ENCODE measurements around the gene ADGRV1.
A peak's percentile ranks its signal among the peaks of the same experiment; 100 is the strongest.

ADGRV1 gene

GRCh38 chr5:91077623-91078022 is 519.0 kb downstream of the ADGRV1 start:
- CTCF ChIA-PET, result interaction anchor here (0.9 kb wide), 1 partner anchor 135 kb away, joined by 3 read pairs; no protein-coding TSS in a partner anchor
- TF ChIP-seq ZBTB20 (tag by site-specific recombination; IDR thresholded peaks at IDR 0.05) (no peak), ZNF132 (tag by site-specific recombination; IDR thresholded peaks at IDR 0.05; ENCODE audit: borderline replicate concordance) (no peak)
- H3K4me1 ChIP-seq (ENCODE audit: control insufficient read depth, insufficient read depth, low read length), result no peaks in the 10 kb centered on the region

GRCh38 chr5:91079037-91079436 is 520.4 kb downstream of the ADGRV1 start:
- ChIA-PET POLR2A (no interaction called here), CTCF (interaction anchor here (0.7 kb wide), 1 partner anchor 340 kb away, joined by 3 read pairs; no protein-coding TSS in a partner anchor)
- TF ChIP-seq, protein P1, sequence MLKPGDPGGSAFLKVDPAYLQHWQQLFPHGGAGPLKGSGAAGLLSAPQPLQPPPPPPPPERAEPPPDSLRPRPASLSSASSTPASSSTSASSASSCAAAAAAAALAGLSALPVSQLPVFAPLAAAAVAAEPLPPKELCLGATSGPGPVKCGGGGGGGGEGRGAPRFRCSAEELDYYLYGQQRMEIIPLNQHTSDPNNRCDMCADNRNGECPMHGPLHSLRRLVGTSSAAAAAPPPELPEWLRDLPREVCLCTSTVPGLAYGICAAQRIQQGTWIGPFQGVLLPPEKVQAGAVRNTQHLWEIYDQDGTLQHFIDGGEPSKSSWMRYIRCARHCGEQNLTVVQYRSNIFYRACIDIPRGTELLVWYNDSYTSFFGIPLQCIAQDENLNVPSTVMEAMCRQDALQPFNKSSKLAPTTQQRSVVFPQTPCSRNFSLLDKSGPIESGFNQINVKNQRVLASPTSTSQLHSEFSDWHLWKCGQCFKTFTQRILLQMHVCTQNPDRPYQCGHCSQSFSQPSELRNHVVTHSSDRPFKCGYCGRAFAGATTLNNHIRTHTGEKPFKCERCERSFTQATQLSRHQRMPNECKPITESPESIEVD (tag by site-specific recombination; IDR thresholded peaks at IDR 0.05), result 0 out of 2 replicates have a peak, but pooled peaks have one; percentile 7
- TF ChIP-seq ZFHX2 (tag by site-specific recombination; conservative IDR thresholded peaks at IDR 0.05) (peak; percentile 62), EGR2 (tag by site-specific recombination; IDR thresholded peaks at IDR 0.05; ENCODE audit: low read depth) (peak; percentile 55; the same call in 1 of the 2 replicates)
- TF ChIP-seq, protein P2, sequence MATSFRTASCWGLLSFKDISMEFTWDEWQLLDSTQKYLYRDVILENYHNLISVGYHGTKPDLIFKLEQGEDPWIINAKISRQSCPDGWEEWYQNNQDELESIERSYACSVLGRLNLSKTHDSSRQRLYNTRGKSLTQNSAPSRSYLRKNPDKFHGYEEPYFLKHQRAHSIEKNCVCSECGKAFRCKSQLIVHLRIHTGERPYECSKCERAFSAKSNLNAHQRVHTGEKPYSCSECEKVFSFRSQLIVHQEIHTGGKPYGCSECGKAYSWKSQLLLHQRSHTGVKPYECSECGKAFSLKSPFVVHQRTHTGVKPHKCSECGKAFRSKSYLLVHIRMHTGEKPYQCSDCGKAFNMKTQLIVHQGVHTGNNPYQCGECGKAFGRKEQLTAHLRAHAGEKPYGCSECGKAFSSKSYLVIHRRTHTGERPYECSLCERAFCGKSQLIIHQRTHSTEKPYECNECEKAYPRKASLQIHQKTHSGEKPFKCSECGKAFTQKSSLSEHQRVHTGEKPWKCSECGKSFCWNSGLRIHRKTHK (tag by site-specific recombination; IDR thresholded peaks at IDR 0.05), result no peak

More at GRCh38 chr5:91077623-91078022, 519.0 kb downstream of the ADGRV1 start:
- POLR2A ChIA-PET, result no interaction called here
- peaks cover 0 to 9% of the 10 kb centered on the region in 2 experiments; a peak in 1 of 3 replicates for H3K36me3 ChIP-seq (ENCODE audit: control insufficient read depth in 2 of 2, insufficient read depth in 1 of 2, low read length in 2 of 2)
- no peak overlapping the region for H3K27ac ChIP-seq (ENCODE audit: extremely low read depth, low read depth, low read length)
- H3K4me3 ChIP-seq (ENCODE audit: low read depth, low read length), result no peak overlapping the region
- H3K9me3 ChIP-seq (ENCODE audit: control insufficient read depth, insufficient read depth, low read depth, low read length), result no peaks in the 10 kb centered on the region

GRCh38 chr5:91089758-91090157 is 531.2 kb downstream of the ADGRV1 start:
- ChIA-PET POLR2A (no interaction called here), CTCF (interaction anchor here (2.1 kb wide), 1 partner anchor 295 kb away, joined by 7 read pairs; no protein-coding TSS in a partner anchor)
- no peaks in the 10 kb centered on the region for H3K9me3 ChIP-seq (ENCODE audit: control insufficient read depth, insufficient read depth, low read depth, low read length)
- H3K36me3 ChIP-seq (ENCODE audit: control insufficient read depth in 2 of 2, insufficient read depth in 1 of 2, low read length in 2 of 2), result no peaks in the 10 kb centered on the region; a peak in 1 of 3 replicates
- H3K4me3 ChIP-seq (ENCODE audit: low read depth, low read length), result no peak overlapping the region
- H3K27ac ChIP-seq (ENCODE audit: extremely low read depth, low read depth, low read length), result no peak overlapping the region
- 0 out of 2 replicates have a peak, but pooled peaks cover 4% of the 10 kb centered on the region for H3K4me1 ChIP-seq (ENCODE audit: control insufficient read depth, insufficient read depth, low read length)
- TF ChIP-seq ZNF292 (tag by site-specific recombination; IDR thresholded peaks at IDR 0.05; ENCODE audit: borderline replicate concordance, low read depth), result no peak
- TF ChIP-seq ZNF202 (tag by site-specific recombination; IDR thresholded peaks at IDR 0.05; ENCODE audit: borderline replicate concordance), result no peak

More at GRCh38 chr5:91079037-91079436, 520.4 kb downstream of the ADGRV1 start:
- Histone ChIP-seq H3K36me3 (ENCODE audit: control insufficient read depth in 2 of 2, insufficient read depth in 1 of 2, low read length in 2 of 2) (peaks cover 0 to 5% of the 10 kb centered on the region in 2 experiments; a peak in 1 of 3 replicates), H3K9me3 (ENCODE audit: control insufficient read depth, insufficient read depth, low read depth, low read length) (no peaks in the 10 kb centered on the region), H3K4me3 (ENCODE audit: low read depth, low read length) (no peak overlapping the region), H3K27ac (ENCODE audit: extremely low read depth, low read depth, low read length) (no peak overlapping the region), H3K4me1 (ENCODE audit: control insufficient read depth, insufficient read depth, low read length) (no peaks in the 10 kb centered on the region)

DNA sequence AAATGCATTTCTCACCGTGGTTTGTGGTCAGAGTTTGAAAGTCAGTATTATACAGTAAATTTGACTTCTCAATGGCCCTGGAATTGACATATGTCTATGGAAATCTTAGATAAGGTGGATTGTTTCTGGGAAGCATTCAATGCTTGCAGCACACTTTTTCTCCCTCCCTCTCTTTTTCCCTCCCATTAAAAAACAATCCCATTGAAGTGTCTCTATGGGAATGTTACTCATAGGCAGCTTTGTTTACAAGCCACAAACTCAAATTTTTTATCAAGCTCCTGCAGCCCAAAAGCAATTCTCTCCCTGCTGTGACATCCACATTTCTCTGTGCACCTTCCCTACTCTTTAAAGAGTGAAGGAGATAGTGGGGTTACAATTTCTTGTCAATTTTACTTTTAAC is 532.4 kb downstream of the ADGRV1 start:
- H3K4me3 ChIP-seq (ENCODE audit: low read depth, low read length), result no peak overlapping the region
- 0 out of 2 replicates have a peak, but pooled peaks cover 4% of the 10 kb centered on the region for H3K4me1 ChIP-seq (ENCODE audit: control insufficient read depth, insufficient read depth, low read length)
- POLR2A ChIA-PET, result interaction anchor here (1.1 kb wide), 1 partner anchor 292 kb away, joined by 3 read pairs; the partner anchor contains the start of gene ARRDC3
- H3K27ac ChIP-seq (ENCODE audit: extremely low read depth, low read depth, low read length), result no peak overlapping the region
- H3K9me3 ChIP-seq (ENCODE audit: control insufficient read depth, insufficient read depth, low read depth, low read length), result no peaks in the 10 kb centered on the region
- CTCF ChIA-PET, result interaction anchor here (0.7 kb wide), 1 partner anchor 171 kb away, joined by 3 read pairs; no protein-coding TSS in a partner anchor
- no peaks in the 10 kb centered on the region; a peak in 1 of 3 replicates for H3K36me3 ChIP-seq (ENCODE audit: control insufficient read depth in 2 of 2, insufficient read depth in 1 of 2, low read length in 2 of 2)
- TF ChIP-seq, protein P2 (tag by site-specific recombination; IDR thresholded peaks at IDR 0.05), result no peak
- TF ChIP-seq, protein P3, sequence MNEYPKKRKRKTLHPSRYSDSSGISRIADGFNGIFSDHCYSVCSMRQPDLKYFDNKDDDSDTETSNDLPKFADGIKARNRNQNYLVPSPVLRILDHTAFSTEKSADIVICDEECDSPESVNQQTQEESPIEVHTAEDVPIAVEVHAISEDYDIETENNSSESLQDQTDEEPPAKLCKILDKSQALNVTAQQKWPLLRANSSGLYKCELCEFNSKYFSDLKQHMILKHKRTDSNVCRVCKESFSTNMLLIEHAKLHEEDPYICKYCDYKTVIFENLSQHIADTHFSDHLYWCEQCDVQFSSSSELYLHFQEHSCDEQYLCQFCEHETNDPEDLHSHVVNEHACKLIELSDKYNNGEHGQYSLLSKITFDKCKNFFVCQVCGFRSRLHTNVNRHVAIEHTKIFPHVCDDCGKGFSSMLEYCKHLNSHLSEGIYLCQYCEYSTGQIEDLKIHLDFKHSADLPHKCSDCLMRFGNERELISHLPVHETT (tag by site-specific recombination; IDR thresholded peaks at IDR 0.05), result no peak
- TF ChIP-seq ZBTB1 (tag by site-specific recombination; IDR thresholded peaks at IDR 0.05), result no peak
- no peak for TF ChIP-seq ZBTB21 (tag by site-specific recombination; IDR thresholded peaks at IDR 0.05)
- TF ChIP-seq ZNF311 (tag by site-specific recombination; IDR thresholded peaks at IDR 0.05; ENCODE audit: borderline replicate concordance), result no peak
- TF ChIP-seq, protein P4, sequence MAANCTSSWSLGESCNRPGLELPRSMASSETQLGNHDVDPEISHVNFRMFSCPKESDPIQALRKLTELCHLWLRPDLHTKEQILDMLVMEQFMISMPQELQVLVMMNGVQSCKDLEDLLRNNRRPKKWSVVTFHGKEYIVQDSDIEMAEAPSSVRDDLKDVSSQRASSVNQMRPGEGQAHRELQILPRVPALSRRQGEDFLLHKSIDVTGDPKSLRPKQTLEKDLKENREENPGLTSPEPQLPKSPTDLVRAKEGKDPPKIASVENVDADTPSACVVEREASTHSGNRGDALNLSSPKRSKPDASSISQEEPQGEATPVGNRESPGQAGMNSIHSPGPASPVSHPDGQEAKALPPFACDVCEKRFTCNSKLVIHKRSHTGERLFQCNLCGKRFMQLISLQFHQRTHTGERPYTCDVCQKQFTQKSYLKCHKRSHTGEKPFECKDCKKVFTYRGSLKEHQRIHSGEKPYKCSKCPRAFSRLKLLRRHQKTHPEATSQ (tag by site-specific recombination; IDR thresholded peaks at IDR 0.05), result no peak
- TF ChIP-seq, protein P5, sequence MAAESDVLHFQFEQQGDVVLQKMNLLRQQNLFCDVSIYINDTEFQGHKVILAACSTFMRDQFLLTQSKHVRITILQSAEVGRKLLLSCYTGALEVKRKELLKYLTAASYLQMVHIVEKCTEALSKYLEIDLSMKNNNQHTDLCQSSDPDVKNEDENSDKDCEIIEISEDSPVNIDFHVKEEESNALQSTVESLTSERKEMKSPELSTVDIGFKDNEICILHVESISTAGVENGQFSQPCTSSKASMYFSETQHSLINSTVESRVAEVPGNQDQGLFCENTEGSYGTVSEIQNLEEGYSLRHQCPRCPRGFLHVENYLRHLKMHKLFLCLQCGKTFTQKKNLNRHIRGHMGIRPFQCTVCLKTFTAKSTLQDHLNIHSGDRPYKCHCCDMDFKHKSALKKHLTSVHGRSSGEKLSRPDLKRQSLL (tag by site-specific recombination; IDR thresholded peaks at IDR 0.05), result no peak
